ENCODE data around the gene CCNF. TPM values are rescaled to one million over a fixed set of nuclear protein-coding genes. Genes with fewer than 3 reads are reported as not detected.

The CCNF gene
- total and polyA plus RNA-seq, 4 donors: 0.88 to 46.3 (median 1.8) TPM

GRCh38 chr16:2487903-2488531, 58.8 kb downstream of the CCNF start (continued):
- TF ChIP-seq, protein P1, sequence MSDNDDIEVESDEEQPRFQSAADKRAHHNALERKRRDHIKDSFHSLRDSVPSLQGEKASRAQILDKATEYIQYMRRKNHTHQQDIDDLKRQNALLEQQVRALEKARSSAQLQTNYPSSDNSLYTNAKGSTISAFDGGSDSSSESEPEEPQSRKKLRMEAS (IDR thresholded peaks at IDR 0.05): no peak
- no peak for TF ChIP-seq TAF1 (conservative IDR thresholded peaks at IDR 0.05)
- no peak for TF ChIP-seq FOXA2 (IDR thresholded peaks at IDR 0.05)

GRCh38 chr16:2489581-2489980, 60.3 kb downstream of the CCNF start:
- Histone ChIP-seq H3K9ac (ENCODE audit: low read depth in 1 of 2, low read length in 2 of 2) (no peak overlapping the region), H3K27me3 (ENCODE audit: control insufficient read depth in 4 of 4, insufficient read depth in 4 of 4, low read length in 3 of 4) (no peaks in the 10 kb centered on the region), H3K4me3 (ENCODE audit: low read depth in 1 of 3, low read length in 3 of 3) (no peak overlapping the region), H3K9me3 (ENCODE audit: control insufficient read depth in 4 of 4, low read length in 3 of 4) (no peaks in the 10 kb centered on the region), H3K4me1 (ENCODE audit: control insufficient read depth in 4 of 4, insufficient read depth in 4 of 4, low read length in 3 of 4) (peaks cover 11 to 22% (median 16%) of the 10 kb centered on the region in 4 donors), H3K36me3 (ENCODE audit: control insufficient read depth in 4 of 4, insufficient read depth in 3 of 4, low read depth in 1 of 4, low read length in 3 of 4) (peaks cover 0 to 4% (median under 1%) of the 10 kb centered on the region in 4 donors), H3K27ac (ENCODE audit: low read depth in 1 of 2, low read length in 2 of 2) (no peak overlapping the region)
- DNase-seq (ENCODE audit: low spot score): no peak
- WGBS: 96% methylated on average over 16 of the region's 16 CpGs
- no peak for TF ChIP-seq RXRA (IDR thresholded peaks at IDR 0.05)
- TF ChIP-seq, protein P1 (IDR thresholded peaks at IDR 0.05): no peak
- TF ChIP-seq, protein P2, sequence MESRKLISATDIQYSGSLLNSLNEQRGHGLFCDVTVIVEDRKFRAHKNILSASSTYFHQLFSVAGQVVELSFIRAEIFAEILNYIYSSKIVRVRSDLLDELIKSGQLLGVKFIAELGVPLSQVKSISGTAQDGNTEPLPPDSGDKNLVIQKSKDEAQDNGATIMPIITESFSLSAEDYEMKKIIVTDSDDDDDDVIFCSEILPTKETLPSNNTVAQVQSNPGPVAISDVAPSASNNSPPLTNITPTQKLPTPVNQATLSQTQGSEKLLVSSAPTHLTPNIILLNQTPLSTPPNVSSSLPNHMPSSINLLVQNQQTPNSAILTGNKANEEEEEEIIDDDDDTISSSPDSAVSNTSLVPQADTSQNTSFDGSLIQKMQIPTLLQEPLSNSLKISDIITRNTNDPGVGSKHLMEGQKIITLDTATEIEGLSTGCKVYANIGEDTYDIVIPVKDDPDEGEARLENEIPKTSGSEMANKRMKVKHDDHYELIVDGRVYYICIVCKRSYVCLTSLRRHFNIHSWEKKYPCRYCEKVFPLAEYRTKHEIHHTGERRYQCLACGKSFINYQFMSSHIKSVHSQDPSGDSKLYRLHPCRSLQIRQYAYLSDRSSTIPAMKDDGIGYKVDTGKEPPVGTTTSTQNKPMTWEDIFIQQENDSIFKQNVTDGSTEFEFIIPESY (IDR thresholded peaks at IDR 0.05): no peak
- no peak for TF ChIP-seq GABPA (IDR thresholded peaks at IDR 0.05 in 1 of 2, conservative IDR thresholded peaks at IDR 0.05 in 1 of 2)
- TF ChIP-seq JUND (IDR thresholded peaks at IDR 0.05): no peak
- no peak for TF ChIP-seq FOXA1 (IDR thresholded peaks at IDR 0.05)
- TF ChIP-seq TAF1 (conservative IDR thresholded peaks at IDR 0.05): no peak
- no peak for TF ChIP-seq RAD21 (IDR thresholded peaks at IDR 0.05)
- TF ChIP-seq FOXA2 (IDR thresholded peaks at IDR 0.05): no peak
- TF ChIP-seq YY1 (IDR thresholded peaks at IDR 0.05): no peak
- TF ChIP-seq, protein P3, sequence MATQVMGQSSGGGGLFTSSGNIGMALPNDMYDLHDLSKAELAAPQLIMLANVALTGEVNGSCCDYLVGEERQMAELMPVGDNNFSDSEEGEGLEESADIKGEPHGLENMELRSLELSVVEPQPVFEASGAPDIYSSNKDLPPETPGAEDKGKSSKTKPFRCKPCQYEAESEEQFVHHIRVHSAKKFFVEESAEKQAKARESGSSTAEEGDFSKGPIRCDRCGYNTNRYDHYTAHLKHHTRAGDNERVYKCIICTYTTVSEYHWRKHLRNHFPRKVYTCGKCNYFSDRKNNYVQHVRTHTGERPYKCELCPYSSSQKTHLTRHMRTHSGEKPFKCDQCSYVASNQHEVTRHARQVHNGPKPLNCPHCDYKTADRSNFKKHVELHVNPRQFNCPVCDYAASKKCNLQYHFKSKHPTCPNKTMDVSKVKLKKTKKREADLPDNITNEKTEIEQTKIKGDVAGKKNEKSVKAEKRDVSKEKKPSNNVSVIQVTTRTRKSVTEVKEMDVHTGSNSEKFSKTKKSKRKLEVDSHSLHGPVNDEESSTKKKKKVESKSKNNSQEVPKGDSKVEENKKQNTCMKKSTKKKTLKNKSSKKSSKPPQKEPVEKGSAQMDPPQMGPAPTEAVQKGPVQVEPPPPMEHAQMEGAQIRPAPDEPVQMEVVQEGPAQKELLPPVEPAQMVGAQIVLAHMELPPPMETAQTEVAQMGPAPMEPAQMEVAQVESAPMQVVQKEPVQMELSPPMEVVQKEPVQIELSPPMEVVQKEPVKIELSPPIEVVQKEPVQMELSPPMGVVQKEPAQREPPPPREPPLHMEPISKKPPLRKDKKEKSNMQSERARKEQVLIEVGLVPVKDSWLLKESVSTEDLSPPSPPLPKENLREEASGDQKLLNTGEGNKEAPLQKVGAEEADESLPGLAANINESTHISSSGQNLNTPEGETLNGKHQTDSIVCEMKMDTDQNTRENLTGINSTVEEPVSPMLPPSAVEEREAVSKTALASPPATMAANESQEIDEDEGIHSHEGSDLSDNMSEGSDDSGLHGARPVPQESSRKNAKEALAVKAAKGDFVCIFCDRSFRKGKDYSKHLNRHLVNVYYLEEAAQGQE (IDR thresholded peaks at IDR 0.05): no peak
- TF ChIP-seq NR2F2 (IDR thresholded peaks at IDR 0.05): no peak
- TF ChIP-seq, protein P4, sequence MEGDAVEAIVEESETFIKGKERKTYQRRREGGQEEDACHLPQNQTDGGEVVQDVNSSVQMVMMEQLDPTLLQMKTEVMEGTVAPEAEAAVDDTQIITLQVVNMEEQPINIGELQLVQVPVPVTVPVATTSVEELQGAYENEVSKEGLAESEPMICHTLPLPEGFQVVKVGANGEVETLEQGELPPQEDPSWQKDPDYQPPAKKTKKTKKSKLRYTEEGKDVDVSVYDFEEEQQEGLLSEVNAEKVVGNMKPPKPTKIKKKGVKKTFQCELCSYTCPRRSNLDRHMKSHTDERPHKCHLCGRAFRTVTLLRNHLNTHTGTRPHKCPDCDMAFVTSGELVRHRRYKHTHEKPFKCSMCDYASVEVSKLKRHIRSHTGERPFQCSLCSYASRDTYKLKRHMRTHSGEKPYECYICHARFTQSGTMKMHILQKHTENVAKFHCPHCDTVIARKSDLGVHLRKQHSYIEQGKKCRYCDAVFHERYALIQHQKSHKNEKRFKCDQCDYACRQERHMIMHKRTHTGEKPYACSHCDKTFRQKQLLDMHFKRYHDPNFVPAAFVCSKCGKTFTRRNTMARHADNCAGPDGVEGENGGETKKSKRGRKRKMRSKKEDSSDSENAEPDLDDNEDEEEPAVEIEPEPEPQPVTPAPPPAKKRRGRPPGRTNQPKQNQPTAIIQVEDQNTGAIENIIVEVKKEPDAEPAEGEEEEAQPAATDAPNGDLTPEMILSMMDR (IDR thresholded peaks at IDR 0.05; ENCODE audit: low read depth, low read length, missing input control): no peak
- TF ChIP-seq HNF4A (conservative IDR thresholded peaks at IDR 0.05): no peak
- no peak for TF ChIP-seq SP1 (IDR thresholded peaks at IDR 0.05)
- no peak for TF ChIP-seq ATF3 (IDR thresholded peaks at IDR 0.05)
